HepG2 (cell line): ENCODE results near the gene CST3. TPM values are rescaled to one million over a fixed set of nuclear protein-coding genes. Genes with fewer than 3 reads are reported as not detected.

Experiments used
- AKNA ChIP-seq: sonication (generic); formaldehyde crosslinking; IDR thresholded peaks from 2 replicates; pipeline ENCODE4 v1.4.0; 2020; ENCODE audit warnings: missing genetic modification reagents, borderline replicate concordance
- EEA1 ChIP-seq: sonication (generic); formaldehyde crosslinking; IDR thresholded peaks from 2 replicates; pipeline ENCODE4 v1.5.1; 2020; ENCODE audit warnings: mild to moderate bottlenecking, missing genetic modification reagents, borderline replicate concordance
- ELF1 ChIP-seq: sonication (generic); formaldehyde crosslinking; IDR thresholded peaks from 2 replicates; pipeline ENCODE4 v1.4.0; 2020; ENCODE audit warnings: missing genetic modification reagents
- MTF2 ChIP-seq: sonication (generic); formaldehyde crosslinking; IDR thresholded peaks from 2 replicates; pipeline ENCODE4 v1.5.0; 2020; ENCODE audit warnings: missing genetic modification reagents, borderline replicate concordance
- NCOA1 ChIP-seq: sonication (generic); formaldehyde crosslinking; IDR thresholded peaks from 2 replicates; pipeline ENCODE4 v1.9.0; 2021; ENCODE audit warnings: missing genetic modification reagents
- NFATC3 ChIP-seq: sonication (generic); formaldehyde crosslinking; IDR thresholded peaks from 2 replicates; pipeline ENCODE4 v1.5.1; 2020; ENCODE audit warnings: mild to moderate bottlenecking, missing genetic modification reagents
- NPAS2 ChIP-seq: sonication (generic); formaldehyde crosslinking; IDR thresholded peaks from 2 replicates; pipeline ENCODE4 v1.8.0; 2022; ENCODE audit warnings: mild to moderate bottlenecking, missing genetic modification reagents, borderline replicate concordance
- RBFOX2 ChIP-seq: fragments of 200-400 bp; formaldehyde crosslinking; IDR thresholded peaks from 2 replicates; pipeline ENCODE4 v1.6.1; 2017; ENCODE audit warnings: low read depth, mild to moderate bottlenecking, low read length
- RFXANK ChIP-seq: IDR thresholded peaks from 2 replicates; pipeline ENCODE4 v1.6.1; 2016
- SMAD3 ChIP-seq: sonication (generic); formaldehyde crosslinking; IDR thresholded peaks from 2 replicates; pipeline ENCODE4 v1.4.0; 2020; ENCODE audit warnings: missing genetic modification reagents
- SP1 ChIP-seq, 2 experiments: fragments of 450-650 bp in 1 of 2; sonication (generic) in 1 of 2; formaldehyde crosslinking in 1 of 2; IDR thresholded peaks; 2 replicates each; pipeline versions ENCODE4 v1.4.0 to v1.6.1; 2016 to 2020; ENCODE audit warnings: missing genetic modification reagents in 1 of 2
- YY1 ChIP-seq: IDR thresholded peaks from 2 replicates; pipeline ENCODE4 v1.6.1; 2011; ENCODE audit warnings: low read length, low read depth, moderate library complexity, mild to moderate bottlenecking; ENCODE audit not compliant: insufficient read depth, insufficient replicate concordance
- ZBTB26 ChIP-seq: IDR thresholded peaks from 2 replicates; pipeline ENCODE4 v1.6.1; 2016; ENCODE audit warnings: missing compliant biosample characterization, missing genetic modification reagents, borderline replicate concordance
- ZBTB8A ChIP-seq: sonication (generic); formaldehyde crosslinking; IDR thresholded peaks from 2 replicates; pipeline ENCODE4 v1.4.0; 2020; ENCODE audit warnings: mild to moderate bottlenecking, low read depth, missing genetic modification reagents, borderline replicate concordance
- ZFP41 ChIP-seq: sonication (generic); formaldehyde crosslinking; IDR thresholded peaks from 2 replicates; pipeline ENCODE4 v1.4.0; 2020; ENCODE audit warnings: mild to moderate bottlenecking, missing genetic modification reagents, borderline replicate concordance
- ZFP82 ChIP-seq: sonication (generic); formaldehyde crosslinking; IDR thresholded peaks from 2 replicates; pipeline ENCODE4 v1.5.1; 2020; ENCODE audit warnings: mild to moderate bottlenecking, missing genetic modification reagents, borderline replicate concordance
- ZNF468 ChIP-seq: sonication (generic); formaldehyde crosslinking; IDR thresholded peaks from 2 replicates; pipeline ENCODE4 v1.8.0; 2022; ENCODE audit warnings: mild to moderate bottlenecking, moderate library complexity, missing genetic modification reagents
- ZNF503 ChIP-seq: sonication (generic); formaldehyde crosslinking; IDR thresholded peaks from 2 replicates; pipeline ENCODE4 v1.4.0; 2020; ENCODE audit warnings: missing genetic modification reagents
- ZNF674 ChIP-seq: sonication (generic); formaldehyde crosslinking; IDR thresholded peaks from 2 replicates; pipeline ENCODE4 v1.5.0; 2020; ENCODE audit warnings: low read depth, mild to moderate bottlenecking, missing genetic modification reagents
- ZNF839 ChIP-seq: sonication (generic); formaldehyde crosslinking; IDR thresholded peaks from 2 replicates; pipeline ENCODE4 v1.4.0; 2020; ENCODE audit warnings: missing genetic modification reagents, mild to moderate bottlenecking, borderline replicate concordance
- ZSCAN25 ChIP-seq: sonication (generic); formaldehyde crosslinking; IDR thresholded peaks from 2 replicates; pipeline ENCODE4 v1.8.0; 2022; ENCODE audit warnings: mild to moderate bottlenecking, missing genetic modification reagents
- ZSCAN29 ChIP-seq: sonication (generic); formaldehyde crosslinking; conservative IDR thresholded peaks from 2 replicates; pipeline ENCODE4 v1.4.0; 2020; ENCODE audit warnings: mild to moderate bottlenecking, missing genetic modification reagents
- polyA plus RNA-seq, 8 experiments: library from polyadenylated mRNA; depleted of rRNA in 3 of 8; stranded (reverse) in 7 of 8; unstranded in 1 of 8; fragments of >200 nt; fragmentation: Illumina TruSeq in 4 of 8; extraction: Trizol in 4 of 8; gene quantifications; 2 replicates each; pipeline versions ENCODE4 v1.2.1 to v1.2.3, GENCODE V29; 2011 to 2016; ENCODE audit warnings: low read depth in 4 of 8, missing spikeins in 1 of 8, mixed read lengths in 1 of 8; ENCODE audit not compliant: insufficient read depth in 1 of 8
- total RNA-seq, 5 experiments: library from RNA; depleted of rRNA; stranded (reverse); fragments of >200 nt; fragmentation: Illumina TruSeq; extraction: Trizol; gene quantifications; 2 replicates each; pipeline ENCODE4 v1.2.3, GENCODE V29; 2016; ENCODE audit warnings: low read depth in 1 of 5

The CST3 gene
- total and polyA plus RNA-seq, 2 of the 13 experiments (the other 11 are each of a cell fraction or from before 2014, with no cell fraction given), result 690 to 1,005 TPM

- no peak for TF ChIP-seq AKNA (CRISPR knock-in tag)
- no peak for TF ChIP-seq ZNF674 (CRISPR knock-in tag)
- peak; percentile 50; the same call in 1 of the 2 replicates for TF ChIP-seq EEA1 (CRISPR knock-in tag)
- TF ChIP-seq ZSCAN29 (CRISPR knock-in tag), result 0 out of 2 replicates have a peak, but pooled peaks have one; percentile 4
- no peak for TF ChIP-seq NFATC3
- no peak for TF ChIP-seq ZSCAN25 (CRISPR knock-in tag)
- TF ChIP-seq RFXANK, result no peak
- TF ChIP-seq RBFOX2, result no peak
- no peak for TF ChIP-seq NCOA1 (CRISPR knock-in tag)
- TF ChIP-seq SP1 (IDR thresholded peaks at IDR 0.05), result no peak
- TF ChIP-seq SP1 (CRISPR knock-in tag; IDR thresholded peaks at IDR 0.05), result no peak
- TF ChIP-seq ZBTB8A, result no peak
- peak; percentile 74; the same call in 1 of the 2 replicates for TF ChIP-seq ZFP41
- no peak for TF ChIP-seq ZNF503
- TF ChIP-seq ZFP82 (CRISPR knock-in tag), result no peak
- no peak for TF ChIP-seq ZNF468
- TF ChIP-seq ZBTB26, result no peak
- TF ChIP-seq ZNF839 (CRISPR knock-in tag), result no peak
- TF ChIP-seq MTF2 (CRISPR knock-in tag), result no peak
- TF ChIP-seq ELF1 (CRISPR knock-in tag), result 0 out of 2 replicates have a peak, but pooled peaks have one; percentile 17
- TF ChIP-seq YY1, result peak; percentile 75
- no peak; the same call in 1 of the 2 replicates for TF ChIP-seq SMAD3 (CRISPR knock-in tag)
- no peak for TF ChIP-seq NPAS2 (CRISPR knock-in tag)
Observed at GRCh38 chr20:23586735-23587525, 50.8 kb downstream of the CST3 start (continued).
